Measurements from ENCODE around the gene PIK3R6.

- TF ChIP-seq CTCF (IDR thresholded peaks at IDR 0.05) (no peak), EP300 (IDR thresholded peaks at IDR 0.05) (no peak)
Measured at GRCh38 chr17:8818654-8819330, 48.7 kb downstream of the PIK3R6 start.
